ENCODE measurements around the gene ANKRD6.

DNA sequence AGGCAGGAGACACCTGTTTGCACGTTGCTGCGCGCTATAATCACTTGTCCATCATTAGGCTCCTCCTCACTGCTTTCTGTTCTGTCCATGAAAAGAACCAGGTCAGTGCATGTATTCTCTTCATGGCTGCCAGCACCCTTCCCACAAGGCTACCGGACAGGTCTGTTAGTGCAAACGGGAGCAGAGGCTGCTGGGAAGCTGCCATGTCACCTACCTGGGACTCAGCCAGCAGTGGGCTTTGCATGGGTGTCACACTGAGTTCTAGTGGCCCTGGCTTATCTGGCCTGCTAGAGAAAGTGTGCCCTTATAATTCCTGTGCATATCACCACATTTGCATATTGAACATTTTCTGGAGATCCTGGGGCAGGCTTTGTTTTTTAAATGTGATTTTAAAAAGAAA, 180.8 kb downstream of the ANKRD6 start:
- TF ChIP-seq, protein P1, sequence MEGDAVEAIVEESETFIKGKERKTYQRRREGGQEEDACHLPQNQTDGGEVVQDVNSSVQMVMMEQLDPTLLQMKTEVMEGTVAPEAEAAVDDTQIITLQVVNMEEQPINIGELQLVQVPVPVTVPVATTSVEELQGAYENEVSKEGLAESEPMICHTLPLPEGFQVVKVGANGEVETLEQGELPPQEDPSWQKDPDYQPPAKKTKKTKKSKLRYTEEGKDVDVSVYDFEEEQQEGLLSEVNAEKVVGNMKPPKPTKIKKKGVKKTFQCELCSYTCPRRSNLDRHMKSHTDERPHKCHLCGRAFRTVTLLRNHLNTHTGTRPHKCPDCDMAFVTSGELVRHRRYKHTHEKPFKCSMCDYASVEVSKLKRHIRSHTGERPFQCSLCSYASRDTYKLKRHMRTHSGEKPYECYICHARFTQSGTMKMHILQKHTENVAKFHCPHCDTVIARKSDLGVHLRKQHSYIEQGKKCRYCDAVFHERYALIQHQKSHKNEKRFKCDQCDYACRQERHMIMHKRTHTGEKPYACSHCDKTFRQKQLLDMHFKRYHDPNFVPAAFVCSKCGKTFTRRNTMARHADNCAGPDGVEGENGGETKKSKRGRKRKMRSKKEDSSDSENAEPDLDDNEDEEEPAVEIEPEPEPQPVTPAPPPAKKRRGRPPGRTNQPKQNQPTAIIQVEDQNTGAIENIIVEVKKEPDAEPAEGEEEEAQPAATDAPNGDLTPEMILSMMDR (IDR thresholded peaks at IDR 0.05): no peak
- no peak for TF ChIP-seq POLR2AphosphoS5 (IDR thresholded peaks at IDR 0.05; ENCODE audit: insufficient read depth in 1 of 2, low read depth in 1 of 2)

Measured in vagina (tissue), 2 donors.